Heart left ventricle (tissue), 13 donors: ENCODE data around the gene WNK3.

Experiments used
- POLR2A ChIP-seq, 2 donors: fragments of 450-650 bp; IDR thresholded peaks; one replicate each; pipeline ENCODE4 v1.6.1; 2017; ENCODE audit warnings: antibody characterized with exemption in 2 of 2, mild to moderate bottlenecking in 2 of 2, moderate library complexity in 2 of 2
- TF ChIP-seq, protein P1 (sequence below), 12 donors: fragments of 200-600 bp; sonication (generic) in 4 of 12; IDR thresholded peaks; one replicate each; pipeline versions ENCODE4 v1.5.0 to v1.8.0; 2018 to 2022; ENCODE audit warnings: antibody characterized with exemption in 12 of 12, mild to moderate bottlenecking in 5 of 12
- donor health status: ischemic (EF 13 %, LVEDD 7.1; RV severe dilation, severe dysfunction).
- donor health status: DM: no; HTN: yes; CAD: no.
- donor health status: DM: no; HTN: no; CAD: no.
- donor health status: ischemic (EF 25% LVEDD 6.9; RV normal size, moderate dysfunction).
- donor health status: ischemic (EF 25% LVEDD 5.7; RV mildly dilated, moderate dysfunction).
- donor health status: ischemic (EF 35%, LVEDD 5.7; RV mildly dilated, moderate dysfunction).
- donor health status: nonischemic (EF 11% LVEDD 7.7; RV severe dilation, severe dysfunction).
- donor health status: DM: yes; HTN: yes; CAD: no.
- donor health status: PGD.
- donor health status: ischemic (EF 29% LVEDD 5.4; RV normal size, mild dysfunction).
- donor health status: nonischemic (EF 23%, LVEDD 6.1; RV moderate dilation, normal function).

DNA sequence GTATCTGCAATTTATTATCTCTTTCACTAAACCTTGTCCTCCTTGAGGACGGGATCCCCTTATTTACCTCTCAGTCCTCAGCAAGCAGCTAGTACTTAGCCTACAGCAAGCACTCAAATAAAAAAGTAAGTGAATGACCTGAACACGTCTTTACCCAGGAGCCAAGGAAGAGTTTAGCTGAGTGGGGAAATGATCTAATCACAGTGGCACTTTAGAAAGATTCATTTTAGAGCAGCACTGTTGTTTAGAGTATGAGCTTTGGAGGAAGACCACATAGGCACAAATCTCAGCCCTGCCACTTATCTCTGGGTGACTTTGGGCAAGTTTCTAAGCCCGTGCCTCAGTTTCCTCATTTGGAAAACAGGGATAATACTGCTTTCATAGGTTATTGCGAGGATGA, 177.4 kb downstream of the WNK3 start:
- TF ChIP-seq, protein P1, sequence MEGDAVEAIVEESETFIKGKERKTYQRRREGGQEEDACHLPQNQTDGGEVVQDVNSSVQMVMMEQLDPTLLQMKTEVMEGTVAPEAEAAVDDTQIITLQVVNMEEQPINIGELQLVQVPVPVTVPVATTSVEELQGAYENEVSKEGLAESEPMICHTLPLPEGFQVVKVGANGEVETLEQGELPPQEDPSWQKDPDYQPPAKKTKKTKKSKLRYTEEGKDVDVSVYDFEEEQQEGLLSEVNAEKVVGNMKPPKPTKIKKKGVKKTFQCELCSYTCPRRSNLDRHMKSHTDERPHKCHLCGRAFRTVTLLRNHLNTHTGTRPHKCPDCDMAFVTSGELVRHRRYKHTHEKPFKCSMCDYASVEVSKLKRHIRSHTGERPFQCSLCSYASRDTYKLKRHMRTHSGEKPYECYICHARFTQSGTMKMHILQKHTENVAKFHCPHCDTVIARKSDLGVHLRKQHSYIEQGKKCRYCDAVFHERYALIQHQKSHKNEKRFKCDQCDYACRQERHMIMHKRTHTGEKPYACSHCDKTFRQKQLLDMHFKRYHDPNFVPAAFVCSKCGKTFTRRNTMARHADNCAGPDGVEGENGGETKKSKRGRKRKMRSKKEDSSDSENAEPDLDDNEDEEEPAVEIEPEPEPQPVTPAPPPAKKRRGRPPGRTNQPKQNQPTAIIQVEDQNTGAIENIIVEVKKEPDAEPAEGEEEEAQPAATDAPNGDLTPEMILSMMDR (IDR thresholded peaks at IDR 0.05): no peak
- TF ChIP-seq POLR2A (IDR thresholded peaks at IDR 0.05): no peak
